Measurements from ENCODE around the gene ASGR1.

- TF ChIP-seq CTCF (IDR thresholded peaks at IDR 0.05) (no peak), POLR2A (IDR thresholded peaks at IDR 0.05) (no peak)
These were observed 41.8 kb downstream of the ASGR1 start for GRCh38 chr17:7137171-7137943.

Data from heart left ventricle (tissue), 13 donors.